ENCODE measurements around the gene TTC38.

GRCh38 chr22:46289244-46289891 lies 21.6 kb downstream of the TTC38 start:
- TF ChIP-seq CTCF (IDR thresholded peaks at IDR 0.05; ENCODE audit: low read depth, low read length) (no peak), EZH2phosphoT487 (IDR thresholded peaks at IDR 0.05; ENCODE audit: low read depth) (no peak)

Measured in OCI-LY3 (cell line).